Loucy (cell line): ENCODE measurements around the gene SMIM8.

Source experiments
- EZH2phosphoT487 ChIP-seq: fragments of 200-600 bp; IDR thresholded peaks from 2 replicates; pipeline ENCODE4 v1.6.1; 2018; ENCODE audit warnings: antibody characterized with exemption, mild to moderate bottlenecking, moderate library complexity, borderline replicate concordance
- TF ChIP-seq, protein P1 (sequence below): fragments of 200-600 bp; sonication (generic); conservative IDR thresholded peaks from 2 replicates; pipeline ENCODE4 v1.5.1; 2014; ENCODE audit warnings: mild to moderate bottlenecking, antibody characterized with exemption, low read length

DNA sequence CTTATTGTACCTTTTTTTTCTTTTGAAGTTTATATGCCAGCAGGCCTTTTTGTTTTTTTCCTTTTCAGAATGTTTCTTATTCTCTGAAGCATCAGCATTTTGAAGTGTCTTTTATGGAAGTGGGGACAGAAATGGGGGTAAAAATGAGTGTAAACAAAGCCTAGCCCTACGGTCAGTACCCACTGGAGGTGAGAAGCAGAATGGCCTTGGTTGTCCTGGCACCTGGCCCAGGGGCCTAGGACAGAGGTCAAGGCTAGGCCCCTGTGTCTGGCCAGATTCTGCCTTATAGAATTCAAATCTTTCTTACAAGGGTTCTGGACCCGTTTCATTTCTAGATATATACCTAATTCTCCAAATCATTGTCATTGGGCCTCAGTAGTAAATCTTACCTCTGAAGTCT is 18.8 kb downstream of the SMIM8 start:
- TF ChIP-seq, protein P1, sequence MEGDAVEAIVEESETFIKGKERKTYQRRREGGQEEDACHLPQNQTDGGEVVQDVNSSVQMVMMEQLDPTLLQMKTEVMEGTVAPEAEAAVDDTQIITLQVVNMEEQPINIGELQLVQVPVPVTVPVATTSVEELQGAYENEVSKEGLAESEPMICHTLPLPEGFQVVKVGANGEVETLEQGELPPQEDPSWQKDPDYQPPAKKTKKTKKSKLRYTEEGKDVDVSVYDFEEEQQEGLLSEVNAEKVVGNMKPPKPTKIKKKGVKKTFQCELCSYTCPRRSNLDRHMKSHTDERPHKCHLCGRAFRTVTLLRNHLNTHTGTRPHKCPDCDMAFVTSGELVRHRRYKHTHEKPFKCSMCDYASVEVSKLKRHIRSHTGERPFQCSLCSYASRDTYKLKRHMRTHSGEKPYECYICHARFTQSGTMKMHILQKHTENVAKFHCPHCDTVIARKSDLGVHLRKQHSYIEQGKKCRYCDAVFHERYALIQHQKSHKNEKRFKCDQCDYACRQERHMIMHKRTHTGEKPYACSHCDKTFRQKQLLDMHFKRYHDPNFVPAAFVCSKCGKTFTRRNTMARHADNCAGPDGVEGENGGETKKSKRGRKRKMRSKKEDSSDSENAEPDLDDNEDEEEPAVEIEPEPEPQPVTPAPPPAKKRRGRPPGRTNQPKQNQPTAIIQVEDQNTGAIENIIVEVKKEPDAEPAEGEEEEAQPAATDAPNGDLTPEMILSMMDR = no peak
- no peak for TF ChIP-seq EZH2phosphoT487
